Natural killer cell treated with Interleukin-12 subunit alpha and Interleukin-12 subunit beta and Interleukin-15 and Interleukin-18, amount 100 ng/mL, for 72 hours (primary cell): ENCODE data around the gene MPND. TPM values are rescaled to one million over a fixed set of nuclear protein-coding genes. Genes with fewer than 3 reads are reported as not detected.

Source experiments
- ATAC-seq, 2 donors: fragments of 150-1000 bp; cut with Tn5 transposase in 1 of 2; sonication (Bioruptor Pico), chemical (Tn5 transposase) in 1 of 2; 2 replicates each; pipeline ENCODE4 v1.10.0; 2021
- DNase-seq: peaks from one replicate; pipeline ENCODE4 v3.0.0; 2022; ENCODE audit warnings: low spot score
- H3K27ac Mint-ChIP-seq, 2 donors: 1 replicate in 1 of 2; 2 replicates in 1 of 2; pipeline ENCODE4 v1.8.0; 2022; ENCODE audit warnings: mixed read lengths in 2 of 2, mild to moderate bottlenecking in 1 of 2, moderate library complexity in 1 of 2
- H3K27me3 Mint-ChIP-seq, 2 donors: 1 replicate in 1 of 2; 2 replicates in 1 of 2; pipeline ENCODE4 v1.8.0; 2022; ENCODE audit warnings: mixed read lengths in 2 of 2
- H3K36me3 Mint-ChIP-seq: one replicate; pipeline ENCODE4 v1.8.0; 2022; ENCODE audit warnings: mixed read lengths
- H3K4me1 Mint-ChIP-seq, 2 donors: 1 replicate in 1 of 2; 2 replicates in 1 of 2; pipeline ENCODE4 v1.8.0; 2022; ENCODE audit warnings: low read depth in 2 of 2, mixed read lengths in 2 of 2, mild to moderate bottlenecking in 1 of 2
- H3K4me3 Mint-ChIP-seq: one replicate; pipeline ENCODE4 v1.8.0; 2022; ENCODE audit warnings: mixed read lengths
- H3K9me3 Mint-ChIP-seq: 2 replicates; pipeline ENCODE4 v1.8.0; 2022; ENCODE audit warnings: mixed read lengths
- total RNA-seq, 2 donors: library from RNA; stranded (reverse); gene quantifications; one replicate each; pipeline ENCODE4 v1.2.3, GENCODE V29; 2022

The MPND gene
- total RNA-seq, result 10 to 100 TPM; 28.3 to 73.5 TPM

- Mint-ChIP-seq H3K27me3 (no peaks in the 10 kb centered on the region), H3K9me3 (no peaks in the 10 kb centered on the region), H3K4me1 (peaks cover 24 to 34% of the 10 kb centered on the region in 2 donors), H3K36me3 (no peaks in the 10 kb centered on the region), H3K27ac (peak within 1 kb of the TSS; percentile 73 to 78), H3K4me3 (peak within 1 kb of the TSS; percentile 91)
- DNase-seq, result peak; percentile 97
- ATAC-seq, result peak; percentile 85 to 88
These were observed at the start of gene MPND for GRCh38 chr19:4343370-4344307. Gene MPND (plus strand): TSS chr19:4343562. CDS start chr19:4343594, 32 bp downstream.

GRCh38 chr19:4294389-4294788 lies 49.0 kb upstream of the MPND start:
- Mint-ChIP-seq H3K4me1 (peaks cover 4 to 5% of the 10 kb centered on the region in 2 donors), H3K27ac (peak overlapping the region in 1 of 2 donors; percentile 19), H3K27me3 (no peaks in the 10 kb centered on the region), H3K36me3 (no peaks in the 10 kb centered on the region), H3K4me3 (no peak overlapping the region), H3K9me3 (no peaks in the 10 kb centered on the region)
- DNase-seq (no peak), ATAC-seq (no peak)

GRCh38 chr19:4295972-4296771 lies 47.2 kb upstream of the MPND start:
- no peaks in the 10 kb centered on the region for H3K27me3 Mint-ChIP-seq
- peaks cover 9% of the 10 kb centered on the region in 2 donors for H3K4me1 Mint-ChIP-seq
- H3K9me3 Mint-ChIP-seq, result no peaks in the 10 kb centered on the region
- DNase-seq (no peak), ATAC-seq (no peak)
- H3K27ac Mint-ChIP-seq, result no peak overlapping the region
- H3K4me3 Mint-ChIP-seq, result no peak overlapping the region
- no peaks in the 10 kb centered on the region for H3K36me3 Mint-ChIP-seq

GRCh38 chr19:4297901-4298809 lies 45.2 kb upstream of the MPND start:
- Mint-ChIP-seq H3K9me3 (no peaks in the 10 kb centered on the region), H3K27ac (peak overlapping the region; percentile 73 to 74), H3K4me3 (peak overlapping the region; percentile 44), H3K27me3 (no peaks in the 10 kb centered on the region), H3K36me3 (no peaks in the 10 kb centered on the region), H3K4me1 (peaks cover 21 to 27% of the 10 kb centered on the region in 2 donors)
- peak; percentile 74 to 79 for ATAC-seq
- no peak for DNase-seq

- no peak for DNase-seq
These were observed 44.4 kb upstream of the MPND start for GRCh38 chr19:4298810-4299550.

GRCh38 chr19:4300589-4300988 lies 42.8 kb upstream of the MPND start:
- Mint-ChIP-seq H3K27ac (peak overlapping the region in 1 of 2 donors; percentile 85), H3K4me3 (no peak overlapping the region), H3K4me1 (peaks cover 33 to 40% of the 10 kb centered on the region in 2 donors), H3K36me3 (no peaks in the 10 kb centered on the region), H3K27me3 (no peaks in the 10 kb centered on the region), H3K9me3 (no peaks in the 10 kb centered on the region)
- DNase-seq (no peak), ATAC-seq (no peak)

More at GRCh38 chr19:4298810-4299550, 44.4 kb upstream of the MPND start:
- Mint-ChIP-seq H3K9me3 (no peaks in the 10 kb centered on the region), H3K27me3 (no peaks in the 10 kb centered on the region), H3K36me3 (no peaks in the 10 kb centered on the region), H3K4me3 (peak overlapping the region; percentile 44), H3K27ac (peak overlapping the region; percentile 74 to 85), H3K4me1 (peaks cover 26 to 32% of the 10 kb centered on the region in 2 donors)
- peak; percentile 35 to 50 for ATAC-seq

GRCh38 chr19:4301590-4302242 lies 41.6 kb upstream of the MPND start:
- DNase-seq, result no peak
- Mint-ChIP-seq H3K27me3 (no peaks in the 10 kb centered on the region), H3K36me3 (no peaks in the 10 kb centered on the region), H3K4me3 (peak overlapping the region; percentile 61), H3K9me3 (no peaks in the 10 kb centered on the region), H3K27ac (peak overlapping the region; percentile 69 to 85), H3K4me1 (peaks cover 37 to 40% of the 10 kb centered on the region in 2 donors)
- no peak for ATAC-seq

- Mint-ChIP-seq H3K27ac (peak within 1 kb of the TSS; percentile 69 to 85), H3K9me3 (no peaks in the 10 kb centered on the region), H3K36me3 (no peaks in the 10 kb centered on the region), H3K4me1 (peaks cover 38 to 40% of the 10 kb centered on the region in 2 donors), H3K4me3 (peak within 1 kb of the TSS; percentile 61), H3K27me3 (no peaks in the 10 kb centered on the region)
- ATAC-seq (no peak), DNase-seq (no peak)
These were observed 41.1 kb upstream of the MPND start, which contains the start of gene TMIGD2 for GRCh38 chr19:4302243-4302640. Gene TMIGD2 (minus strand): TSS chr19:4302389. CDS start chr19:4302385, 4 bp downstream.

- Mint-ChIP-seq H3K9me3 (no peaks in the 10 kb centered on the region), H3K4me1 (peaks cover 34 to 35% of the 10 kb centered on the region in 2 donors), H3K4me3 (peak overlapping the region; percentile 75), H3K27me3 (no peaks in the 10 kb centered on the region), H3K27ac (peak overlapping the region; percentile 66 to 89), H3K36me3 (no peaks in the 10 kb centered on the region)
- DNase-seq, result no peak
- peak; percentile 63 to 71 for ATAC-seq
These were observed 39.4 kb upstream of the MPND start for GRCh38 chr19:4303819-4304537.

GRCh38 chr19:4304538-4305256 lies 38.7 kb upstream of the MPND start, which contains the start of gene FSD1:
Gene FSD1 (plus strand): TSS chr19:4304598. CDS start chr19:4304747, 149 bp downstream.
- ATAC-seq, result peak; percentile 89 to 92
- Mint-ChIP-seq H3K36me3 (no peaks in the 10 kb centered on the region), H3K4me3 (peak within 1 kb of the TSS; percentile 75), H3K27ac (peak within 1 kb of the TSS; percentile 66 to 89), H3K27me3 (no peaks in the 10 kb centered on the region), H3K4me1 (peaks cover 34 to 35% of the 10 kb centered on the region in 2 donors), H3K9me3 (no peaks in the 10 kb centered on the region)
- DNase-seq, result peak; percentile 87

GRCh38 chr19:4305257-4305612 lies 38.1 kb upstream of the MPND start:
- no peaks in the 10 kb centered on the region for H3K36me3 Mint-ChIP-seq
- H3K4me3 Mint-ChIP-seq, result peak overlapping the region; percentile 73
- H3K27ac Mint-ChIP-seq, result no peak overlapping the region
- peaks cover 34 to 35% of the 10 kb centered on the region in 2 donors for H3K4me1 Mint-ChIP-seq
- no peaks in the 10 kb centered on the region for H3K27me3 Mint-ChIP-seq
- no peaks in the 10 kb centered on the region for H3K9me3 Mint-ChIP-seq
- ATAC-seq (no peak), DNase-seq (no peak)
